SKM-1 treated with dmso at 0.1 percent for 144 hours (cell line): Measurements from ENCODE around the gene DEAF1.
"Not testable (repeated sequence)": the region's sequence is repeated elsewhere in the genome, so short reads cannot be mapped to it uniquely, and the experiment has no call there.

Experiments used
- DNase-seq: peaks from one replicate; lab custom pipeline; 2025; ENCODE audit not compliant: unreplicated experiment; lab: John Stamatoyannopoulos, UW

DEAF1 gene

GRCh38 chr11:647672-648158 is 47.3 kb downstream of the DEAF1 start:
- DNase-seq, result not testable (repeated sequence)

- no peak for DNase-seq
Measured at GRCh38 chr11:646214-646613, 48.8 kb downstream of the DEAF1 start.

GRCh38 chr11:645536-645935 is 49.5 kb downstream of the DEAF1 start:
- DNase-seq, result no peak

GRCh38 chr11:643849-644738 is 50.9 kb downstream of the DEAF1 start:
- no peak for DNase-seq

- DNase-seq, result no peak
Measured at GRCh38 chr11:643366-643765, 51.7 kb downstream of the DEAF1 start.

- no peak for DNase-seq
Measured at GRCh38 chr11:641806-642370, 53.1 kb downstream of the DEAF1 start.

- DNase-seq, result no peak
Measured at GRCh38 chr11:640021-640706, 54.9 kb downstream of the DEAF1 start.

- DNase-seq, result no peak
Measured at GRCh38 chr11:639332-639955, 55.6 kb downstream of the DEAF1 start.

- no peak for DNase-seq
Measured at GRCh38 chr11:638631-639331, 56.2 kb downstream of the DEAF1 start.

GRCh38 chr11:637593-638521 is 57.2 kb downstream of the DEAF1 start:
- DNase-seq, result no peak

- DNase-seq, result no peak
Measured at GRCh38 chr11:637333-637592, 57.8 kb downstream of the DEAF1 start.

- DNase-seq, result no peak
Measured at GRCh38 chr11:636511-637332, 58.3 kb downstream of the DEAF1 start, which contains the start of gene DRD4. Gene DRD4, plus strand, starts transcription at chr11:637269. Its CDS starts 36 bp downstream, at chr11:637305.

- DNase-seq, result no peak
Measured at GRCh38 chr11:635945-636510, 59.0 kb downstream of the DEAF1 start.

- no peak for DNase-seq
Measured at GRCh38 chr11:630871-631270, 64.2 kb downstream of the DEAF1 start.

- no peak for DNase-seq
Measured at GRCh38 chr11:629237-629583, 65.8 kb downstream of the DEAF1 start.

GRCh38 chr11:628056-628455 is 67.0 kb downstream of the DEAF1 start:
- no peak for DNase-seq

- no peak for DNase-seq
Measured at GRCh38 chr11:627308-627576, 67.8 kb downstream of the DEAF1 start.

- no peak for DNase-seq
Measured at GRCh38 chr11:626475-627307, 68.3 kb downstream of the DEAF1 start, which contains the start of gene SCT. Gene SCT, minus strand, starts transcription at chr11:627181. Its CDS starts 38 bp downstream, at chr11:627143.
